SHP77 (cell line): ENCODE results near the gene TMEM35A.
A peak's percentile ranks its signal among the peaks of the same experiment; 100 is the strongest.
"Not testable (repeated sequence)": the region's sequence is repeated elsewhere in the genome, so short reads cannot be mapped to it uniquely, and the experiment has no call there.

Experiments used
- DNase-seq, 2 experiments: peaks; one replicate each; lab custom pipeline; 2025; lab: John Stamatoyannopoulos, UW

The TMEM35A gene, protein sequence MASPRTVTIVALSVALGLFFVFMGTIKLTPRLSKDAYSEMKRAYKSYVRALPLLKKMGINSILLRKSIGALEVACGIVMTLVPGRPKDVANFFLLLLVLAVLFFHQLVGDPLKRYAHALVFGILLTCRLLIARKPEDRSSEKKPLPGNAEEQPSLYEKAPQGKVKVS

DNA sequence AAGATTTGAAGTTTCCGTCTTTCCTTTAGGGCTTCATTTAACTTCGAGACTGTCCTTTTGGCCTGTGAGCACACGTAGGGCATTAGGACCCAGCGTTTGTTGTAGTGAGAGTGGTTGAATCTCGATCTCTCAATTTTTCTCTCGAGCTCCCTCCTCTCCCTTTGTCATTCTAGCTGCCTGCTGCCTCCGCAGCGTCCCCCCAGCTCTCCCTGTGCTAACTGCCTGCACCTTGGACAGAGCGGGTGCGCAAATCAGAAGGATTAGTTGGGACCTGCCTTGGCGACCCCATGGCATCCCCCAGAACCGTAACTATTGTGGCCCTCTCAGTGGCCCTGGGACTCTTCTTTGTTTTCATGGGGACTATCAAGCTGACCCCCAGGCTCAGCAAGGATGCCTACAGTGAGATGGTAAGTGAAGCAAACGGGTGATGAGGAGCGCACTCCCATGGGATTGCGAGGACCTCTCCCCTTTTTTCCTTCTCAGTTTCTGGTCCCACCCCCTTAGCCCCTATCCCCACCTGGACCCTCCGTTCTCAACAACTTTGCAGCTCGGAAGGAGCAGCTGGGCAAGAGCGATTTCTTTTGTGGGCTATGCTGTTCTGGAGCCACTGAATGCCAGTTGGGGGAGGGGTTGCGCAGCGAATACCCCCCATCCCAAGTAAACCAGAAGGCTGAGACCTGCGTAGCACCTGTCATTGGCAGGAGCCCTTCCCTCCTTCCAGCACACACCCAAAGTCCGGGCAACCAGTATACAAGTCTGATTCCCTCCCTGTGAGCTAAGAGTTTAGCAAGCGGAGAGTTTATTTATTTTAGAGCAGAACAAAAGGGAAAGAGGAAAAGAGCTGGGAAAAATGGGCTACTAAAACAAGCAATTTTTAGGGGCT lies at the start of gene TMEM35A:
TSS of gene TMEM35A (plus strand) at position 164 of the 883 bp plus-strand sequence. CDS start at position 288, 124 bp downstream.
- DNase-seq: peak in 1 of 2 experiments; percentile 9

DNA sequence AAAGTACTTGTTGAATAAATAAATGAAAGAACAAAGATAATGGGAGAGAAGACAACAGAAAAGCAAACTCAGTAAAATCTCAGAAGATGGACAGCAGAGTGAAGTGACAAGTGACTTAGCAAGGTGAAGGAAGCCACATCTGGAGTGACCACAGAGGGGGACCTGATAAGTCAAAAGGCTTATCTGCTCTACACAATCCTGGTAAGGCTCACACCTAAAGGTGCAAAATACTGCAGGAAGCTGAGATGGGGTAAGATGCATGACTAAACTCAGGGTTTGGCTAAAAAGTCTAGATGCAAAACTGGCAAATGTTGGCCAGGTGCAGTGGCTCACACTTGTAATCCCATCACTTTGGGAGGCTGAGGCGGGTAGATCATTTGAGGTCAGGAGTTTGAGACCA lies 49.0 kb upstream of the TMEM35A start:
- DNase-seq: no peak

DNA sequence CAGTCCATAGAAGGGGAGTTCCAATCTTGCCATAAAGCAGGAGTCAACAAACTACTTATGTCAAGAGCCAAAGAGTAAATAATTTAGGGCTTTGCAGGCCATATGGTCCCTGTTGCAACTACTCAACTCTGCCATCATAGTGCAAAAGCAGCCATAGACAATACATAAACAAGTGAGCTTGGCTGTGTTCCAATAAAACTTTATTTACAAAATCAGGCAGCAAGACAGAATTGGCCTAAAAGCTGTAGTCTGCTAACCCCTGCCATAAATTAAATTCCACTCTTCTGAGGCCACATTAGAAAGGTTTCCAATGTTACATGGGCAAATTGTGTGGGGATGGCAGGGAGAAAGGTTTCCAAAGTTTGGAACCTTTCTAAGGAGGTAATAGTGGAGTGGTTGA lies 41.4 kb upstream of the TMEM35A start:
- DNase-seq: no peak

DNA sequence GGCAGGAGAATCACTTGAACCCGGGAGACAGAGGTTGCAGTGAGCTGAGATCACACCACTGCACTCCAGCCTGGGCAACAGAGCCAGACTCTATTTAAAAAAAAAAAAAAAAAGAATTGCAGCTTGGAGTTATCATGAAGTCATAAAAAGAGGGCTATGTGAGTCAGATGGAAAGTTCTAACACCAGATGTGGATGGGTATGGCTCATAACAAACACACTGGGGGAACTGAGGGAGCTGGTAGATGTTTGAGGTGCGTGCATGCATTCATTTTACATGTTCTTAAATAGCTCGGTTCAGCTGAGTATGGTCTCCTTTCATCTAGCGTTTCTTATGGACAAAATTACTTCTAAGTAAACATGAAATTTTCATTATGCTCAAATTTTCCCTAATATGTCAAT lies 38.5 kb upstream of the TMEM35A start:
- no peak for DNase-seq

DNA sequence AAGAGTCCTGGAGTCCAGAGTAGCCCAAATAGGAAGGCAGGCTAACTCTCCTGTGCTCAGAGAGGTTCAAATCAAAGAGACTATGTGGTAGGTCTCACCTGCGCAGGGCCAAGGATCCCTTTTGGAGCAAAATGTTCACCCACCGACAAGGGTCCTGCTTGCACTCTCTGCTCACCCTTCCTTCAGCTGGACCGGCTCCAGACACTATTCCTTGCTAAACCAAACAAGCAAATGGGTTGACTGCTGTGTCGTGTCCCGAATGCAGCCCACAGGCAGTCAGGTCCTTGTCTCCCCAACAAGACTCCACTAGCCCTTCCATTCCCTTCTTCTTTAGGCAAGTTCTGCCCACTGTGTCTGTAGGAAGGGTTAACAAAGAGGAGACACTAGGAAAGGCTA lies 27.5 kb upstream of the TMEM35A start:
- no peak for DNase-seq

DNA sequence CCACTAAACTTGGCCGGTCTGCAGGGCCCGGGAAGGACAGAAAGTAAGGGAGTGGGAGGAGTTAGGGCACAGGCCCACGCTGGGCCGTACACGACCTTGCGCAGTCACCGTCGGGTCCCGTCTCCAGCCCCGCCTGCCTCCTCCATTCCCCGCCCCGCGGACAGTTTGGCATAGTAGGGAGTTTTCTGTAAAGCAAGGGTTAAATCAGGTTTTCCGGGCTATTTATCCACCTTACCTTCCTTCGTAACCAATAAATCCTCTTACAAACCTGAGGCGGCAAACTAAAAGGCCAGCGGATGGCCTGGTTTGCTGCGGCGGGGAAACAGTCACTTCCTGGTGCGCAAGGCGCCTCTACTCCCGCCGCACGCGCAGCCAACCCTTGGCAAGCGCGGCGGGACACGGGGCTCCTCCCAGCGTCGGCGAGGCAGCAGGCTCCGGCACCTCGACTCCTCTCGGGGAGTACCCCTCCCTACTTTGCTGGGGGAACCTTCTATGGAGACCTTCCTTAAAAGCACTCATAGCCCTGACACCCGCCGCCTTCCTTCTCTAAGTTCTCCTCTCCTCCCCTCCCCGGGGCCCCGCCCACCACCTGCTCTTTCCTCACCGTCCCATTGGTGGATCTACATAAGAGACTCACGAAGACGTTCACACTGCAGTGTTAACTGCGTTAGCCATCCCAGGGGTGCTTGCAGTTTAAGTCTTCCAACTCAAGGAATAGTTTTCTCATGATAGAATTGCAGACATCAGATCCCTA lies 27.0 kb upstream of the TMEM35A start, which contains the start of gene TRMT2B:
TSS of gene TRMT2B (minus strand) at position 563 of the 754 bp plus-strand sequence. CDS start 9,822 bp downstream, outside the sequence.
- DNase-seq: peak; percentile 53 to 65

DNA sequence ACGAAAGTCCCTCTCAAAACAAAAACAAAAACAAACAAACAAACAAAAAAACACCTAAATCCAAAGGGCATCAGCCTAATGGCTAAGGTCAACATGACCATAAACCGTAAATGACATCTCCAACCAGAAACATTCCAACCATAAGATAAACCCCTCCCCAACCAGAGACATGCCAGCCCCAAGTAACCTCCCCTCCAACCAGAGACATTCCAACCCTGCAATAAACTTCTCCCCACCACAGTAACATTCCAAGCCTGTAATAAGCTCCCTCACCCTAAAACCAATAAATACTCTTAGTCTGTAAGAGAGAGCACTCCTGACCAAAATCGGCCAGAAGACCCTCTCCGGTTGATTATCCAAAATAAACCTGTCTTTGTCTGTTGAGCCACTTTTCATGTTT lies 22.1 kb upstream of the TMEM35A start:
- DNase-seq: not testable (repeated sequence)

DNA sequence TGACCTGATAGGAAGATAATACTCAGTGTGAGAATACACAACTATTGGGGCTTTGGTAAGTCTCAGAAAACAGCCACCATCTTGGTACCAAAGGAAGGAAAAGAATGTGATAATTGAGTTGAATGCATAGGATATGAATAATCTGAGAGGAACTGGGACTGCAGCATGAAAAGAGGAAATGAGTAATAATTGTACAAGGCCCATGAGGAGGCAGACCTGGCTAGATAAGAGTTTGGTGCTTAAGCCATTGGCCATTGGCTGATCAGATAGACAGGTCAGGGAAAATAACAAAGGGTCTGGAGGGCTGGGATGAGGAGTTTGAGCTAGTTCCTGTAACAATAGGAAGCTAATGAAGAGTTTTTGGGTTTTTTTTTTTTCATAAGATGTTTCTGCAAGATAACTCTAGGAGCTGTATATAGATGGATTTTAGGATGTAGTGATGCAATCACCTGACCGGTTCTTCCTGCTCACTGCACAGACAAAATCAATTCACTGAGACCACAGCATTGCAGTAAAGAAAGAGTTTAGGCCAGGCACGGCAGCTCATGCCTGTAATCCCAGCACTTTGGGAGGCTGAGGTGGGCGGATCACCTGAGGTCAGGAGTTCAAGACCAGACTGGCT lies 21.5 kb upstream of the TMEM35A start:
- DNase-seq: no peak

DNA sequence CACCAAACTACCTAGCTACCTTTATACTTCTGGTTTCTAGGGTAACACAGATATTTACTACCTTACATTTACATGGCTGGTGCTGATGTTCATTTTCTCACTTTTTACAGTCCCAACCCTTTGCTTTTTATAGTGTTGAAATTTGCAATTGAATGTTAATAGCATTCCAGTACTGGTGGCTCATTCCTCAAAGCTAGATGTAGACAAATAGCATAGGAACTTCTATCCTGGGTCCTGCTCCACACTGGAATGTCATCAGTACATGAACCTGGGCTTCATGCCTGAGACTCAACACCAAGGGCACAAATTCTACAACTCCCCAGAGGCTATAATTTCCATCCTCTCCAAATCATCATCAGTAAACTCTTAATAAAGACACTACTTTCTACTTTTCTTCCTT lies 16.5 kb upstream of the TMEM35A start:
- no peak for DNase-seq

DNA sequence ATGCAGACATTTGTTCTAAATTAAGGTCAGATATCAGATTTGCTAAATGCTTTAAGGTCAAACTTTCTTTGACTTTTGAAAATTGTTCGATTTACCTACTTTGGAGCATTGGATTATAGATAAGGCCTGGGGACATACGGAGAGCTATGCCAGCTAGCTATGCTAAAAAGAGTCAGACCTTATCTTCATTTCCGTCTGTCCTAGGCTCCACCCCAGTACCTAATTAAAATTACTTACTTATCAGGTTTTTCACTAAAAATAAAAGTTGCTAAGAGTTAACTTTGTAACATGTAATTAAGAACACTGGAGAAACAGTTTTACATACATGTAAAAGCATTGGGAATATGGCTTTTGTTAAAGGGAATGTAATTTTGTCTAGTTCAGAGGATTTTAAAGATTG lies 7.1 kb upstream of the TMEM35A start:
- DNase-seq: no peak

DNA sequence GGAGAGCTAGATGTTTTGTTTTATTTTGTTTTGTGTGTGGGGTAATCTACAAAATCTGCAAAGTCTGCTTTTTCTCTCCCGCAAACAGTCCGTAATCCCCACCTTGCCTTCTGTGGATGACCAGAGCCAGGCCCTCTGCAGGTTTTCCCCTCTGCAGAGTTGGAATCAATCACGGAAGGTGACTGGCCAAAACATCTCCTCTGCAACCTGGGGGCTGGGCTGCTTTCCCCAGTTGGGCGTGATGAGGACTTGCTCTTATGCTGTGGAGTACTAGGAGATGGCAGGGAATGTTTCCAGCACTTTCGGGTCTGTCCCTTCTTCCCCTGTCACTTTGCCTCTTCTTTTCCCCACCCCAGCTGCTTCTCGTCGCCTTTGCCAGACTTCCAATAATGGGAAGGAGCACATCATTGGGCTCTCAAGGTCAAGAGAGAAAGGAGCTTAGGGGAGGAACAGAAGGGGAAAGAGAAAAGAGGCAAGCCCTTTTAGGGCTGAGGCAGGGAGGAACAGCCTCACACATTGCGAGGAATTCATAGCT lies 1.1 kb downstream of the TMEM35A start:
- DNase-seq: peak in 1 of 2 experiments; percentile 1

DNA sequence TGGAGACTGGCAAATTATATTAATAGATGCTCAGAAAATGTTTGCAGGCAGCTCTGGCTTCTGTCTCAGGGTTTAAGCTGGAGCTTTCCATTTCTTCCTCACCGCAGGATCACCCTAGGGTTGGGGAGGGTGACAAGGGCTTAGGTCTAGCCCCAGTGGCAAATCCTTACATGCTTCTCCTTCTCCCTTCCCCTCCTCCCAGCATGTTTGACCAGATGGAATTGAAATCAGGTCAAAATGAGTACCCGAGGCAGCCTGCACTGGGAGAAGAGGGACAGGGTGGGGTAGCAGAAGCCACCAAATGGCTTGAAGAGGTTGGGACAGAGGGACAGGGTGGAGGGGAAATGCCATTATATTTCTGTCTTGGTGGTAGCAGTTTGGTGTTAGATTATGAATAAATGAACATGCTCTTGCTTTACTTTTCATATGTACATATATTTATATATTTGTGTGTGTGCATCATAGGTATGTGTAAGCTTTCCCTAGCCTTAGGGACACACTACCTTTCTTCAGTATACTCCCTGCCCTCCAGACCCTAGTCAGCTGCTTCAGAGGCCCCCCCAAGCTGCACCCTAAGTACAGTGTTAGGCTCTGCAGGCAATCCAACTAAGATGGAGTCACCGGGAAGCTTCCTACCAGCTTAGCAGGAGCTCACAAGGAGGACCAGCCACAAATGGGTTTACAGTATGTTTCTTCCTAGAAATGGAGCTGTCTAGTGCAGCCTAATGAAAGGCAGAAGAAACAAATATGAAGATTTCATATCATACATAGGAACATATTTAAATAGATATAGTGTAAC lies 1.8 kb downstream of the TMEM35A start:
- DNase-seq: no peak

DNA sequence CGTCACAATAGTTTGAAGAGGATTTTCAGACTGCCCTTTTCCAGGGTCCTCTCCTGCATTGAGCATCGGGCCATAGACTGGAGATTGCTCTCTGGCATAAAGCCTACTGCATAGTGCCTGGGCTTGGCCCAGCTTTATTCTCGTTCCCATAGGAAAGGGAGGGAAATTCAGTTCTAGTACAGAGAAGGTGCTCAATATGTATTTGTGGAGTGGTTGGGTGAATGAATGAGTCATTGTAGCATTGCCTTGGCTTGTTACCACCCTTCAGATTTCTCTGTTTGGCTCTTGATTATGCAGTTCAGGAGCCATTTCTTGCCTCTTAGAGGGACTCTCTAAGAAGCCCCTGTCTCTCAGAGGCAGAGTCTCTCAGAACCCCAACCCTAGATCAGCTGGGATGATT lies 2.6 kb downstream of the TMEM35A start:
- DNase-seq: no peak

DNA sequence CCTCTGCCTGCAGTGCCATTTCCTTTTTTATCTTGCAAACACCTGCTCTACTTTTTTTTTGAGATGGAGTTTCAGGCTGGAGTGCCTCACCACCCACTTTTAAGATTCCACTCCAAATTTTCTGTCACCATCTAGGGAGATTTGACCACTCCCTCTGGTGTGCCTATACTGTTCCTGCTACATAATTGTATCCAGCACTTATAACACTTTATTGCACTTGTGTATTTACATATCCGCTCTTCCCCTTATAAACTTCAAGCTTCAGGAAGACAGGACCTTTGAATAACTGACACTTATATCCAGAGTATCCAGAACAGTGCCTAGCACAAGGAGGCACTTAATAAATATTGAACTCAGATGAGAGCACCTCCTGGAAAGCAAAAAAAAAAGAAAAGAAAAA lies 13.1 kb downstream of the TMEM35A start:
- DNase-seq: no peak

DNA sequence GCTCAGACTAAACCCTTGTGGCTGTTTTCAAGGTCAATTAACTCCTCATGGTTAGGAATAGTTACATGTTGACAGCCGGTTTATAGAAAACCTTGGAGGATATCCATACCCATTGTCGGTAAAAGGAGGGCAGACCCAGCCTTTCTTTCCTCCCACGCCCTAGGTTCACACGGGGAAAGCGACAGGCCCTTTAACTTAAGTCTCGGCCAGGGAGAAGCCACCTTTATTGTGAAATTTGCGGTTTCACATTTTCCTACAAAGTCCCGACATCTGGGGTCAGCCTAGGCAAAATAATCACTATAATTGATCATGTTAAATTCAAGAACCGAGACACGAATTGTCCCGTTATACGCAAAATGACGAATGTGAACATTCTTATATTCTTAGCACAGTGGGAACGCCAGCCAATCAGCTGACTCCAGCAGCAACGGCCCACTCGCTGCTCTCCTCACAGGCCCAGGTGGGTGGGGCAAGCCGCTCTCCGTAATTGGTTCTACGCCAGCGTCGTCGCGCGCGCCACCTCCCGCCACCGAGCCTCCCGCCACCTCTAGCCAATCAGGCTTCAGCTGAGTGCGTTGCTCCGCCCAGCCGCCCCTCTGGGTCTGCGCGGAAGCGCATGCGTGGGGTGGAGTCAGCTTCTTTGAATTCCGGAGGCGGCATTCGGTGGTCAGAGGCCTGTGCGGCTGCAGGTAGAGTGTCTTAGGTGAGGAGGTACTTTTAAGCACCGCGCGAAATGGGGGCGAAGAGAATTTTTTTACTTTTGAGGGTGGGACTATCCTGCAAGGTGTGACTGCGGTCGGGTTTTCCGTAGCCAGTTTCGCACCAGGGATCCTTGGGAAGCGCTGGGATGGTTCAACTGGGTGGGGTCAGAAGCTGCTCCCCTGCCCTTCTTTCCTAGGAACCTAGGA lies 19.1 kb downstream of the TMEM35A start, which contains the start of gene CENPI:
TSS of gene CENPI (plus strand) at position 659 of the 908 bp plus-strand sequence. CDS start 2,867 bp downstream, outside the sequence.
- peak; percentile 82 to 85 for DNase-seq

DNA sequence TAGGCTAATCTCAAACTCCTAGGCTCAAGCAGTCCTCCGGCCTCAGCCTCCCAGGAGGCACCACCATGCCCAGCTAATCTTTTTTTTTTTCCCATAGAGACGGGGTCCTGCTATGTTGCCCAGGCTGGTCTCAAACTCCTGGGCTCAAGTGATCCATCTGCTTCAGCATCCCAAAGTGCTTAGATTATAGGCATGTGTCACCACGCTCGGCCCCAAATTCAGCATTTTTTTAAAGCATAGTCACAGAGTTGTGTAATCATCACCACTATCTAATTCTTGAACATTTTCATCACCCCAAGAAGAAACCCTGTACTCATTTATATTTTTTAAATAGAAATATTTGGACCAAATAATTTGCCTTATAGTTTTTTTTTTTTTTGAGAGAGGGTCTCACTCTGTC lies 29.6 kb downstream of the TMEM35A start:
- DNase-seq: no peak

DNA sequence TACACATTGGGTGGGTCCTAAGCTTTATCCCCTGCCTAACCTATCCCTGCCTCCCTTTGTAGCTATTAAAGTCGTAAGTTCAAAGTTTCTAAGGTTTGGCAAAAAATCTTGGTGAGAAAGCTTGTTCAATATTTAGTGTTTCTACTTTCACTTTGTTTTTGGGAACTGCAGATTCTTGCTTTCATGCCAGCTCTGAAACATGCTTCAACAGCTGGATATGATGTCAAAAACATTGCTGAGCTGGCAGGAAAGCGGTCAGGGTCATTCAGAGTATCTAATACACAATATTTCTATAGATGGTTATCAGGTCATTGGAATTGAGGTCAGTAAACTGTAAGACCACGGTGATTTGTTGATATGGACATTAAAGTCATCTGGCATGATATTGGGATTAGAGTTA lies 39.0 kb downstream of the TMEM35A start:
- no peak for DNase-seq

DNA sequence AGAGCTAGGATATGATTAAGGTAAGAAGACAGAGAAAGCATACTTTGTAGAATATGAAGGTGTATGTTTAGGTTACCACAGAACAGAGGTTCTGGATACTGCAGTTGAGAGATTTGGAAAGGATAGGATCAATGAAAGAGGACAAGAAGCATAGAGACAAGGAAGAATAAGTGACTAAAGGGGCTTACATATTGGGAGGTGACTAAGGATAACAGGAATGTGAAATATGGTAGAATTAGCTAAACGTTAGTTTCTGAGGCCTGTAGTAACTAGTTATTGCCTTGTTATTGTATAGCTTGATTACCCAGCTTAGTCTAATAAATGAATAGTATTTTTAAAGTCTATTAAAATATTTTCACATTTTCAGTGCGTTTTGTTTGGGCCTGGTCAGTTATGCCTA lies 57.6 kb downstream of the TMEM35A start:
- no peak for DNase-seq
